ENCODE measurements around the gene ALG12.
"Not testable (repeated sequence)": the region's sequence is repeated elsewhere in the genome, so short reads cannot be mapped to it uniquely, and the experiment has no call there.

Gene ALG12

DNA sequence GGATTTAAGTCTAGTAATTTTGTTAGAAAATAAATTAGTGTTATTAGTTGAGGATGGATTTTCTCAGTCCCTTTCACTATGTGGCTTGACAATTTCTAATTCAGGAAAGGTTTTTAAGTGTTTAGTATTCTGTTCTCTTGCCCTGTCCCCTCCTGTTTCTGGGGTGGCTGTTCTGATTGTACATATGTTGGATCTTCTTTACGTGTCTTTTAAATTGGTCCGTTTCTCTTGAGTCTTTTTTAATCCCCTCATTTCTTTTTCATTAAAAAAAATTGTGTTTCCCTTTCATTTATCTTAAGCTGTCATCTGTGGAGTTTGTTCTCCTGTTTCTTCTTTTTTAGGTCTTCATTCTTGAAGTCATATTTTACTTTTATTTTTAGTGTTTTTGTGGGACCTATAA, 52.1 kb downstream of the ALG12 start:
- DNase-seq (ENCODE audit: low read depth): no peak

DNA sequence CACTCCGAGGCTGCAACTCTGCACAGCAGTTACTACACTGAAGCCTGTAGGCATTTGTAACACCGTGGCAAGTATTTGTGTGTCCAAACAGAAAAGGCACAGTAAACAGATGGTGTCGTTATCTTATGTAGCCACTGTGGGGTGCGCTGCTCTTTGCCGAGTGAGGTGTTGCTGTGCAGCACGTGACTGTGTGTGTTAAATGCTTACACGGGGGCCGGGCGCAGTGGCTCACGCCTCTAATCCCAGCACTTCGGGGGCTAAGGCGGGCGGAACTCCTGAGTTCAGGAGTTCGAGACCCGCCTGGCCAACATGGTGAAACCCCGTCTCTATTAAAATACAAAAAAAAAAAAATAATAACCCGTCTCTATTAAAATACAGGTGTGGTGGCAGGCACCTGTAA, 53.1 kb downstream of the ALG12 start:
- DNase-seq (ENCODE audit: low read depth): no peak

DNA sequence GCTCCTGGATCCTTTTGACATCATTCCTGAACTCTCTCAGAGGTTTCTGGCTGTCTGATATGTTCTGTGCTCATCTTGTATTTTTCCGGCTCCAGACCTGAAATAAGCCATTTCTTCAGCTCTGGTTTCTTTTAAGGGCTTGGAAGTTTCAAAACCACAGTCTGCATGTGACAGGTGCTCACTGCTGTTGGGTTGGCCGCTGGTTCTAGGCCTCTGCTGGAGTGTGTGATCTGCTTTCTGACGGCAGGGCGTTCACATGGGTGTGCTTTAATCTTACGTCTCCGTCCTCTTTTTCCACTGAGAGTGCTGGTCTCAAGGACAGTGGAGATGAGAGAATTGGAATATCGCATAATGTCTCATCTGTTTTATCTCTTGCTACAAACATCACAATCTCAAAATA, 54.3 kb downstream of the ALG12 start:
- no peak for DNase-seq (ENCODE audit: low read depth)

DNA sequence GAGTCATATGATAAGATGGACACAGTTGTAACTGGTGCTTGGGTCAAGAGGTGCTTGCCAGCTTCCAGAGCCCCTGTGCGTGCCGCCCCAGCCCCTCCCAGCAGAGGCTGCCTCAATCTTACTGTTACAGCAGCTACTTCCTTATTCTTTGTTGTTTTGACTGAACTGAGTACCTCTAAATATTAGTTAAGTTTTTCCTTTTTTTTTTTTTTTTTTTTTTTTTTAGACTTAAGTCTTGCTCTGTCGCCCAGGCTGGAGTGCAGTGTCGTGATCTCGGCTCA, 55.8 kb downstream of the ALG12 start:
- DNase-seq (ENCODE audit: low read depth): no peak

DNA sequence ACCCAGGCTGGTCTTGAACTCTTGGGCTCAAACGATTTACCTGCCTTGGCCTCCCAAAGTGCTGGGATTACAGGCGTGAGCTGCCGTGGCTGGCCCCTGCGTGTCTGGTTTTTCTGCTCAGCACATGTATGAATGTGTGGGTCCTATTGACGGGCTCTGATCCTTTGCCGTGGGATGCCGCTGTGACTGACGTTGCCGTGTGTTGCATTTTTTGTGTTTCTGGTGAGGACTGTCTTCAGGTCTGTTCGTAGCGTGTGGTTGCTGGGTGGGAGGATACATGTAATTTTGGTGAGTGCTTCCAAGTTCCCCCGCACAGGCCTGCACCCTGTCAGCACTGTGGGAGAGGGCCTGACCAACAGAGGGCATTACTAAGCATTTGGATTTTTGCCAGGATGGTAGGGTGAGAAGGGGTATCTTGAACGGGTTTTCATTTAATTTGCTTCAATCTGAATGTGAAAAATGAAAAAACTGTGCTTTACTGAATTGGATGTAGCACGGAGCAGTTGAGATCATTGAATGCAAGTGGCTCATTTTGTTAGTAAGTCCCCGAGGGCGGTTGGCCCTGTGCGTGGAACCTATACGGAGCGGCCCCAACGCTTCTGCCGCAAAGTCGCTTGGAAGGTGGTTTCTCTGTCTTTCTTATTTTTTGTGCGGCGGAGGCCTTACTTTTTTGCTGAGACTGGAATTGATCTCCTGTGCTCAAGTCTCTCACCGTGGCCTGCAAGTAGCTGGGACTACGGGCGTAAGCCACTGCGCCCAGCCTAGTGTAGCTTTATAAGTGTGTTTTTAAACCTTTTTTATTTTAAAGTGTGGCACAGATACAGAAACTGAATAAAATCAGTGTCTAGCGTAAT, 56.4 kb downstream of the ALG12 start:
- DNase-seq (ENCODE audit: low read depth): no peak

DNA sequence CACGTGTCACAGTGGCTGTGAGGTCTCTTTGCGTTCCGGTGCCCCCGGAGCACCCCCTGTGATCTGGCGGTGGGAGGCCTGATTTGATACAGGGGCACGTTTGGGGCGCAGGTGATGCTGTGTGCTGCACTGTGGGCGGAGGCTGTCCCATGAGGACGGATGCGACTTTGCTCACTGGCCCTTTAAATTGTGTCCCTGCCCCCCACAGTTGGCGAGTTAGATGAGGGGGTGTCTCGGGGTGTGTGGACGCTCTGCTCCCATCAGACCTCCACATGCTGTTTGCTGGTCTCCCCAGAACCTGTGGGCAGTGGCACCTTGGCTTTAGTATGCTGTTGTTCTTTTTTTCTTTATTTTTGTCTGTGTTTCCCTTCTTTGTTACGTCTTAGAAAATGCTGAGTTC, 59.4 kb downstream of the ALG12 start:
- DNase-seq (ENCODE audit: low read depth): no peak

DNA sequence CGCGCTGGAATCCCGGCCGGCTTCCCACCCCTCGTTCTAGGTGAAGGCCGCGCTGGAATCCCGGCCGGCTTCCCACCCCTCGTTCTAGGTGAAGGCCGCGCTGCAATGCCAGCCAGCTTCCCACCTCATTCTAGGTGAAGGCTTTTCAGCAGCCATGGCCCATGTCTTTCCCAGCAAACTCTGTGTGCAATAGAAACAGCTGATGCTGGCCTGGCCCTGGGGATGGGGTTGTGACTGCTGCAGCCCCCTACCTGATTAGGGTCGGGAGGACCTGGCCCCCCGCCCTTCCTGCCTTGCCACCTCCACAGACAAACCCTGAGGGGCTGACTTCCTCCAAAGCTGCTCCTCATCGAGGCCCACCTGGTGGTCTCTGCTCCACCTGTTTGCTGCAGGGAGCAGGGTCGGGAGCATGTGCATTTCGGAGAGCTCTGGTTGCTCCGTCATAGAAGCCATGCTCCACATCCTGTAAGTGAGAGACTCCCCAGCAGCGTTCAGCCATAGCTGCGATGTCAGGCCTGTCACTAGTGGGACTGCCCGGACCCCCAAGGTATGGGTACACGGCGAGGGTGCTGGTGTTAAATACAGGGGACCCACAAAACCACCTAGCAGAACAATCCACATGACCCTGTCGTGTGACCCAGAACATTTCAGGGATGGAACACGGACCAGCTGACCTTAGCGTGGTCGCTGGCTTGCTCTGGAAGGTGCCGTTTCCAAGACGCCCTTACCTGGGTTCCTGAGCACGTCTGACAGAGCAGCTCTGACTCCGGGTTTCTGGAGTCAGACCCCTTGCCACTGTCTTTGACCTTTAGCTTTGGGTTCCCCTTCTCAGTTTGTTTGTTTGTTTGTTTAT, 61.2 kb downstream of the ALG12 start:
- no peak for DNase-seq (ENCODE audit: low read depth)

DNA sequence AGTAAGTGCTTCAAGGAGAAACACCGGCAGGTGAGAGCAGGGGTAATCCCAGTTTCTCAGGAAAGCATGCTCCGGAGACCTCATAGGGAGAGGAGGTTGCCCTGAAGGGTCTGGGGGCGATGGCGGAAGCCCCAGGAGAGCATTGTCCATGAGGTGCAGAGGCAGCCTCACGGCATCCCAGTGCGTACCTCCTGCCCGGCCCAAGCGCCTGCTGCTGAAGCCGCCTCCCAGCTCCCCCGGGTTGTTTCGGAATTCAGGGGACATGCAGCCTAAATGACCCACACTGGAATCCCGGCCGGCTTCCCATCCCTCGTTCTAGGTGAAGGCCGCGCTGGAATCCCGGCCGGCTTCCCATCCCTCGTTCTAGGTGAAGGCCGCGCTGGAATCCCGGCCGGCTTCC, 61.9 kb downstream of the ALG12 start:
- no peak for DNase-seq (ENCODE audit: low read depth)

DNA sequence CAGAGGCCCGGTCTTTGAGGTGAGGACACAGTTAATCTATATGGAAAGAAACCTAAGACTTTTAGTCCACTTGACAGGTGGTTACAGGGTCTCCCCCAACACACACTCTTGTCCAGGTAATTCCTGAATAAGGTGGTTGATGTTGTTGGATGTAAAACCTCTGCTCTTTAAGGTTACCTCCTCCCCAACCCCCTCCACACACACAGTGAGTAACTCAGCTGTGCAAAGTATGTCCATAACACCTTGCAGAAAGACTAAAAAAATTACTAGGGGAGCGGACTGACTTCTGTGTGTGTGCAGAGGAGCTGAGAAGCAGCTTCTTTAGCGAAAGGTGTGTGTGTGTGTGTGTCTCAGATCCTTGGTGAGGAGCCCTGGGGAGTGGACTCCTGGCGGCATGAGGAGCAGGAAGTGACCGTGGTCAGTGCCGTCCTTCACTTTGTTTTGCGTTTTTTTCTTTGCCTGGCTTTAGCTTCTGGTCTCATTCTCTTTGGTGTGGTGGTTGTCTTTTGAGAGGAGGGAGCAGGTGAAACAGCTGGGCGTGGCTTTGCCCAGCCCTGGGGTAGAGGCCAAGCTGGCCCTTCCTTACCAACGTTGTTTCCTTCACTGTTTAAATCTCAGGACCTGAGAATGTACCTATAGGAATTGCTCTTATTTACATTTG, 62.9 kb downstream of the ALG12 start:
- DNase-seq (ENCODE audit: low read depth): no peak

DNA sequence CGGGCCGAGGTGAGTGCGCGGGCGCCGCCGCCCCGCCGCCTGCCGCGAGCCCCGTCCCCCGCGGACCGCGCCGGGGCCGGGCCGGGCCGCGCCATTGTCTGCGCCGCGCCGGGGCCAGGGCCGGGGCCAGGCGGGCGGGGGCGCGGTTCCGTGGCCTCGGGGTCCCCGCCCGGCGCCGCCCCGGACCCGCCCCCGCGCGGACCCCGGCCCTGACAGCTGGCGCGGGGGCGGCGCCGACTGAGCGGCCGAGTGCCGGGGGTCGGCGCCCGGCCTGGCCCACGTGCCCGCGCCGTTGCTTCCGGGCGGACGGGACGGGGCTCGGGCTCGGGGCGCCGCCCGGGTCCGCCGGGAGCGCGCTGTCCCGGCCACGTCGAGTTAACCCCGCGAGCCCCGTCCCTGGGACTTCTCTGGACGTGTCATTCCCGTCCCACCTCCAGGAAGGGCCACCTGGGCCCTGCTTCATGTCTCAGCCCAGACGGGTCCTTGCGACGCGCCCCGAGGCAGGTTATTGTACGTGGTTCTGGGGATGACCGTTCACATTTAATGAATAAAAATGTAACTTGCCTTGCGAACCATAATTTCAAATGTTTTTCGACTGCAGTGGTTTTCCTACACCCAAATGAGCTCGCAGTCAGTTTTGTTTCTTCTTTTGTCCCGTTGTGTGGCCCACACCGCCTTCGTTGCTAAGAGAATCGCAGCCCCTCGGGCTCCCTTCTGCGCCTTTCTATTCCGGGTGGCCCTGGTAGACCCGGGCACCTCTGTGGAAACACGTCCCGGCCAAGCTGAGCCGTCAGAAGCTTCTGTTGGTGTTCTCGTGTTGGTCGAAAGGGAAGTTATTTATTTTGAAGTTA, 64.0 kb downstream of the ALG12 start:
- no peak for DNase-seq (ENCODE audit: low read depth)

DNA sequence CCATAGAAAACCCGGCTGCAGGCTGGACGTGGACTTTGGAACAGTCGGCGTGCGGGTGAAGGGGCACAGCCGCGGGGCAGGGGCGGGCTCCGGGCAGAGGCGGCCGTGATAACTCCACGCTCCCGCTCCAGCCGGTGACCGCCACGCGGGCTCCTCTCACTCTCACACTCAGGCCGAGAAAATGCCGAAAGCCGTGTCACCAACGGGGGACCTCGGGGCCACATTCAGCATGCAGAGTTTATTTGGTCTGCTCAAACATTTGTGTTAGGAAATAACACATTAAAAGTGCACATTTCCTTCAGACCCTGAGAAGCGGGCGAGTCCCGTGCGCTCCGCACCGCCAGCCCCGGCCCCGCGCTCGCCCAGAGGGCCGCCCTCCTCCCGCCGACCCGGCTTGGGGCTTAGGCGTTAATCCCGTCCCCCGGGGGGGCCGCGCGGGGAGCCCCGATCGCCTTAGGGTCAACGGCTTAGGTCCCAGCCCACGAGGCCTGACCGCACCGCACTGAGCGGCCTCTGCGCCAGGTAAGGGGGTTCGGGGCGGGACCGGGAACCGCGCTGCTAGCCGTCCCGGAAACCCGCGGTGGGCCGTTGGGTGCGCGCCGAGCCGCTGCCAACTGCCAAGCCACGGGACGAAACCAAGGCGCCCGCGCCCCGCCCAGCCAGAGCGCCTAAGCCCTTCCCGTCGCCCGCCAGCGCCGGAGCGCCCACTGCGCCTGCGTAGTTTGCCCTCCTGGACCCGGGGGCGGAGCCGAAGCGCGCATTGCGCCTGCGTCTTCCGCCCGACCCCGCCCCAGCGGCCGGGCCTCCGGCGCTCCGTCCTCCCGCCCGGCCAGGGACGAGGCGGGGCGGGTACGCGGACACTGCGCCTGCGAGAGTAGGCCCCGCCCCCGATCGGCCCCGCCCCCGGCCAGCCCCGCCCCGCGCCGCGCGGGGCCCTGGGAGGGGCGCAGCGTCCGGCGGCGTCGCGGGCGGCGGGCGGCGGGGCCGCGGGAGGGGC, 65.0 kb downstream of the ALG12 start, which contains the start of gene ZBED4:
ZBED4 (plus strand) TSS at position 947 of the 997 bp plus-strand sequence. CDS start 29,819 bp downstream, outside the sequence.
- peak; percentile 99 for DNase-seq (ENCODE audit: low read depth)

DNA sequence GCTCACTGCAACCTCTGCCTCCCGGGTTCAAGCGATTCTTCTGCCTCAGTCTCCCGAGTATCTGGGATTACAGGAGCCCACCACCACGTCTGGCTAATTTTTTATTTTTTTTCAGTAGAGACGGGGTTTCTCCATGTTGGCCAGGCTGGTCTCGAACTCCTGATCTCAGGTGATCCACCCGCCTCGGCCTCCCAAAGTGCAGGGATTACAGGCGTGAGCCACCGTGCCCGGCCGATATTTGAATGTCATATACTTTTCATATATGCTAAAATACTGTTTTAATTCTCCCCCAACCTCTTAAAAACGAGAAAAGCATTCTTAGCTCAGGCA, 65.7 kb downstream of the ALG12 start:
- not testable (repeated sequence) for DNase-seq (ENCODE audit: low read depth)

DNA sequence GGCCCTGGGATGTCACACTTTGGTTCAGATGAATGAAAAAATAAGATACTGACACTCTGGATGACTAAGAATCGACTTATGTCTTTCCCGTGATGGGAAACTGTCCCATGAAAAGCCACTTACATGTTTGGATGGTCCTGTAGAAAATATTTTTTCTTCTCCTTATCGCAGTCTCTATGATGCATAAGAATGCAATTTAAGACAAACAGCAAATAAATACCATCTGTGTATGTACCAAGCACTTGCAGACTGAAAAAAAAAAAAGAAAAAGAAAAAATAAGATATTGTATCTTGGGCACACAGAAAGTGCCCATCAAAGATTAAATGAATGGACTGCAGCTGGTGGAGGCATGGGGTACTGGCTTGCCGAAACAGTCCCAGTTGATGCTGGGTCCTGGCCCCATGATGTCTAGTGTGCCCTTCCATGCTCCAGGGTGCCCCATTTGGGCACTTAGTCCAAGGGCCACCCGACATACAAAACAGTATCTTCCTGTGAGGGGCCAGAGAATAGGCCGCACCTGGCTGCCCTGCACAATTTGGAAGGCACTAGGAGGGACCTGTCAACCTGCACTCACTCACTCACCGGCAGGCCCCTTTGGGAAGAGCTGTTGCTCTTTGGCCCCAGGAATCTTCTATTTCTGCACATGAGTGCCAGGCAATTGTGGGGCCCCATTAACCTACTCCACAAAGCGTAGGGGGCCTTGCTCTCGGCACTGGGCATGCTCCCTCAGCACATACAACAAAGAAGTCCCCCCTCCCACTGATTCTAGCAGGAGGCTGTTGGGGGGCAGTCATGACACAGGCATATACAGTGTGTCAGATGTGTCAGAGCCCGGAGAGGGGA, 67.1 kb downstream of the ALG12 start:
- DNase-seq (ENCODE audit: low read depth): no peak
